ENCODE results near the gene THAP4.

GRCh38 chr2:241553981-241554380, 83.0 kb downstream of the THAP4 start:
- TF ChIP-seq, protein P1, sequence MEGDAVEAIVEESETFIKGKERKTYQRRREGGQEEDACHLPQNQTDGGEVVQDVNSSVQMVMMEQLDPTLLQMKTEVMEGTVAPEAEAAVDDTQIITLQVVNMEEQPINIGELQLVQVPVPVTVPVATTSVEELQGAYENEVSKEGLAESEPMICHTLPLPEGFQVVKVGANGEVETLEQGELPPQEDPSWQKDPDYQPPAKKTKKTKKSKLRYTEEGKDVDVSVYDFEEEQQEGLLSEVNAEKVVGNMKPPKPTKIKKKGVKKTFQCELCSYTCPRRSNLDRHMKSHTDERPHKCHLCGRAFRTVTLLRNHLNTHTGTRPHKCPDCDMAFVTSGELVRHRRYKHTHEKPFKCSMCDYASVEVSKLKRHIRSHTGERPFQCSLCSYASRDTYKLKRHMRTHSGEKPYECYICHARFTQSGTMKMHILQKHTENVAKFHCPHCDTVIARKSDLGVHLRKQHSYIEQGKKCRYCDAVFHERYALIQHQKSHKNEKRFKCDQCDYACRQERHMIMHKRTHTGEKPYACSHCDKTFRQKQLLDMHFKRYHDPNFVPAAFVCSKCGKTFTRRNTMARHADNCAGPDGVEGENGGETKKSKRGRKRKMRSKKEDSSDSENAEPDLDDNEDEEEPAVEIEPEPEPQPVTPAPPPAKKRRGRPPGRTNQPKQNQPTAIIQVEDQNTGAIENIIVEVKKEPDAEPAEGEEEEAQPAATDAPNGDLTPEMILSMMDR (conservative IDR thresholded peaks at IDR 0.05): no peak
- TF ChIP-seq ZFX (IDR thresholded peaks at IDR 0.05): no peak
